K562 (cell line): ENCODE results near the gene PNP. TPM values are rescaled to one million over a fixed set of nuclear protein-coding genes. Genes with fewer than 3 reads are reported as not detected.

Source experiments
- ARID2 ChIP-seq: fragments of 450-650 bp; IDR thresholded peaks from 2 replicates; pipeline ENCODE4 v1.6.1; 2017; ENCODE audit warnings: antibody characterized with exemption, mild to moderate bottlenecking
- C11orf30 ChIP-seq: fragments of 450-650 bp; IDR thresholded peaks from 2 replicates; pipeline ENCODE4 v1.6.1; 2016; ENCODE audit warnings: low read depth, mild to moderate bottlenecking
- CBX5 ChIP-seq: IDR thresholded peaks from 2 replicates; pipeline ENCODE4 v1.6.1; 2014; ENCODE audit warnings: low read depth, borderline replicate concordance
- CHCHD3 ChIP-seq: fragments of 250-450 bp; sonication (Bioruptor Pico); IDR thresholded peaks from 2 replicates; pipeline ENCODE4 v2.1.2; 2022; ENCODE audit warnings: mild to moderate bottlenecking
- CTBP1 ChIP-seq: fragments of 450-650 bp; IDR thresholded peaks from 2 replicates; pipeline ENCODE4 v1.6.1; 2016; ENCODE audit warnings: borderline replicate concordance
- DMBX1 ChIP-seq: fragments of 250-450 bp; sonication (Bioruptor Pico); IDR thresholded peaks from 2 replicates; pipeline ENCODE4 v1.8.0; 2022; ENCODE audit warnings: inconsistent platforms, mild to moderate bottlenecking, moderate library complexity, borderline replicate concordance
- DNMT1 ChIP-seq: fragments of 450-650 bp; IDR thresholded peaks from 2 replicates; pipeline ENCODE4 v1.6.1; 2016; ENCODE audit warnings: antibody characterized with exemption, mild to moderate bottlenecking
- ERF ChIP-seq: fragments of 450-650 bp; formaldehyde crosslinking; IDR thresholded peaks from 2 replicates; pipeline ENCODE4 v1.4.0; 2020; ENCODE audit warnings: mild to moderate bottlenecking, mixed read lengths
- ETS2 ChIP-seq: IDR thresholded peaks from 2 replicates; pipeline ENCODE4 v1.6.1; 2016; ENCODE audit warnings: borderline replicate concordance, missing genetic modification characterization, mild to moderate bottlenecking, moderate library complexity, missing compliant biosample characterization; ENCODE audit not compliant: poor library complexity, severe bottlenecking
- HNRNPH1 ChIP-seq: fragments of 200-400 bp; formaldehyde crosslinking; optimal IDR thresholded peaks from 2 replicates; pipeline ENCODE3; 2017; ENCODE audit warnings: low read depth, mild to moderate bottlenecking, low read length, moderate library complexity
- KDM4B ChIP-seq, 2 experiments: fragments of 450-650 bp in 1 of 2; sonication (generic) in 1 of 2; IDR thresholded peaks; 2 replicates each; pipeline ENCODE4 v1.6.1; 2016 to 2017; ENCODE audit warnings: borderline replicate concordance in 2 of 2, antibody characterized with exemption in 1 of 2, low read depth in 1 of 2, mild to moderate bottlenecking in 1 of 2
- NONO ChIP-seq, 2 experiments: fragments of 200-400 bp in 1 of 2; fragments of 450-650 bp in 1 of 2; formaldehyde crosslinking in 1 of 2; IDR thresholded peaks; 2 replicates each; pipeline ENCODE4 v1.6.1; 2017; ENCODE audit warnings: low read depth in 2 of 2, mild to moderate bottlenecking in 2 of 2, moderate library complexity in 2 of 2, low read length in 1 of 2
- NR2F6 ChIP-seq: fragments of 450-650 bp; formaldehyde crosslinking; IDR thresholded peaks from 2 replicates; pipeline ENCODE4 v1.4.0; 2020; ENCODE audit warnings: mild to moderate bottlenecking
- RAD21 ChIP-seq, 2 experiments: fragments of 250-450 bp in 1 of 2; fragments of 450-650 bp in 1 of 2; sonication (Bioruptor Pico) in 1 of 2; formaldehyde crosslinking in 1 of 2; IDR thresholded peaks in 1 of 2; conservative IDR thresholded peaks in 1 of 2; 2 replicates each; pipeline versions ENCODE4 v1.4.0 to v1.8.0; 2020 to 2022; ENCODE audit warnings: mild to moderate bottlenecking in 2 of 2, moderate library complexity in 1 of 2
- RCOR1 ChIP-seq, 2 experiments: IDR thresholded peaks; 2 replicates each; pipeline ENCODE4 v1.6.1; 2012; ENCODE audit warnings: low read depth in 2 of 2, low read length in 2 of 2, borderline replicate concordance in 1 of 2, improper control_type of control experiment in 1 of 2
- RHOXF2B ChIP-seq: fragments of 250-450 bp; sonication (Bioruptor Pico); conservative IDR thresholded peaks from 2 replicates; pipeline ENCODE4 v1.5.1; 2021
- ZNF134 ChIP-seq: fragments of 250-450 bp; sonication (Bioruptor Pico); conservative IDR thresholded peaks from 2 replicates; pipeline ENCODE4 v1.4.0; 2020
- ZNF311 ChIP-seq: fragments of 250-450 bp; sonication (Bioruptor Pico); IDR thresholded peaks from 2 replicates; pipeline ENCODE4 v1.4.0; 2020; ENCODE audit warnings: mild to moderate bottlenecking, moderate library complexity
- ZNF589 ChIP-seq: fragments of 200-800 bp; sonication (Bioruptor generic); IDR thresholded peaks from 2 replicates; pipeline ENCODE4 v1.6.1; 2016; ENCODE audit warnings: low read depth, missing genetic modification characterization, missing compliant biosample characterization
- ZSCAN32 ChIP-seq: fragments of 450-650 bp; formaldehyde crosslinking; IDR thresholded peaks from 2 replicates; pipeline ENCODE4 v1.4.0; 2020; ENCODE audit warnings: mild to moderate bottlenecking, moderate library complexity
- ZZZ3 ChIP-seq: fragments of 450-650 bp; IDR thresholded peaks from 2 replicates; pipeline ENCODE4 v1.6.1; 2016; ENCODE audit warnings: antibody characterized with exemption, mild to moderate bottlenecking, moderate library complexity
- polyA plus RNA-seq, 8 experiments: library from polyadenylated mRNA; depleted of rRNA in 4 of 8; stranded (reverse) in 5 of 8; unstranded in 3 of 8; fragments of >200 nt; fragmentation: Nextera tagmentation in 2 of 8; fragmentation: Illumina TruSeq in 1 of 8; extraction: Ambion mirVana in 2 of 8; extraction: Trizol in 1 of 8; gene quantifications; 2 replicates each; pipeline versions ENCODE4 v1.2.1 to v1.2.3, GENCODE V29; 2011 to 2014; ENCODE audit warnings: inconsistent platforms in 1 of 8, missing spikeins in 1 of 8
- total RNA-seq, 7 experiments: library from RNA; depleted of rRNA in 6 of 7; stranded (reverse); fragments of >200 nt in 6 of 7; fragmentation: Illumina TruSeq in 2 of 7; extraction: Trizol in 2 of 7; gene quantifications; 2 replicates each; pipeline versions ENCODE4 v1.2.1 to v1.2.3, GENCODE V29; 2011 to 2021; ENCODE audit warnings: low replicate concordance in 1 of 7
- TF ChIP-seq, protein P1 (sequence below): fragments of 250-450 bp; sonication (Bioruptor Pico); IDR thresholded peaks from 2 replicates; pipeline ENCODE4 v1.5.0; 2021; ENCODE audit warnings: mild to moderate bottlenecking, borderline replicate concordance
- TF ChIP-seq, protein P2 (sequence below), 2 experiments: fragments of 200-800 bp in 1 of 2; sonication (Bioruptor generic) in 1 of 2; sonication (generic) in 1 of 2; formaldehyde crosslinking in 1 of 2; IDR thresholded peaks in 1 of 2; conservative IDR thresholded peaks in 1 of 2; 2 replicates each; pipeline versions ENCODE4 v1.5.0 to v1.6.1; 2016 to 2020; ENCODE audit warnings: missing compliant biosample characterization in 1 of 2, missing genetic modification characterization in 1 of 2, missing genetic modification reagents in 1 of 2
- TF ChIP-seq, protein P3 (sequence below): fragments of 450-650 bp; IDR thresholded peaks from 2 replicates; pipeline ENCODE4 v1.6.1; 2017; ENCODE audit warnings: mild to moderate bottlenecking, moderate library complexity

The PNP gene
- total and polyA plus RNA-seq, 9 of the 15 experiments (the other 6 are each of a cell fraction or from before 2014, with no cell fraction given) = 92.5 to 288 (median 137) TPM

DNA sequence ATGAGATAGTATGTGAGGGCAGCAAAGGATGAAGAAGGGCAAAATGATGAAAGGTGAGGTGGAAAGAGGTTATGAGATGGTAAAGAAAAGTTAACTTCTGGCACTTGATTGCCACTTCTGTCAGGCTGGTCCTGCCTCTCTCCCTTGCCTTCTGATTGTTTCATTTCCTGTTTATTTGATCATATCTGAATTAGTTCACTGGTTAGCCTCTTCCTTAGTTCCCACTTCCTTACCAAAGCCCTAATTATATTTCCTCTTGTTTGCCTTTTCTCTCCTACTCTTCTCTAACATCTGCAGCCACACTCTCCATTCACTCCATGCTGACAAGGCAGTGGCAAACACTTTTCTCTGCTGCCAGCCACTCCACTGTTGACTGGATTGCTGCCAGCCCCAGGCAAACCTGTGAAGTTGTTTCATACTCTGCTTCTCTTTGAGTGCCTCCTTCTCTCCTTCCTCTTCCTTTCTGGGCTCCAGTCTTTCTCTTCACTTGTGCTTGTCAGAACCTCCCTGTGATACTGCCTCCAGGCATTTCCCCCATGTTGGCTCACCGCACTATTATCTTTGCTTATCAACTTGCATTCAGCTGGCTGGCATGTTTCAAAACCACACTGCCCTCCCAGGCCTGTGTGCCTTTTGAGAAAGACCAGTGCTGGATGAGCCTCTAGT lies 8.1 kb downstream of the PNP start (continued):
- no peak for TF ChIP-seq ETS2 (tag)
- TF ChIP-seq, protein P1, sequence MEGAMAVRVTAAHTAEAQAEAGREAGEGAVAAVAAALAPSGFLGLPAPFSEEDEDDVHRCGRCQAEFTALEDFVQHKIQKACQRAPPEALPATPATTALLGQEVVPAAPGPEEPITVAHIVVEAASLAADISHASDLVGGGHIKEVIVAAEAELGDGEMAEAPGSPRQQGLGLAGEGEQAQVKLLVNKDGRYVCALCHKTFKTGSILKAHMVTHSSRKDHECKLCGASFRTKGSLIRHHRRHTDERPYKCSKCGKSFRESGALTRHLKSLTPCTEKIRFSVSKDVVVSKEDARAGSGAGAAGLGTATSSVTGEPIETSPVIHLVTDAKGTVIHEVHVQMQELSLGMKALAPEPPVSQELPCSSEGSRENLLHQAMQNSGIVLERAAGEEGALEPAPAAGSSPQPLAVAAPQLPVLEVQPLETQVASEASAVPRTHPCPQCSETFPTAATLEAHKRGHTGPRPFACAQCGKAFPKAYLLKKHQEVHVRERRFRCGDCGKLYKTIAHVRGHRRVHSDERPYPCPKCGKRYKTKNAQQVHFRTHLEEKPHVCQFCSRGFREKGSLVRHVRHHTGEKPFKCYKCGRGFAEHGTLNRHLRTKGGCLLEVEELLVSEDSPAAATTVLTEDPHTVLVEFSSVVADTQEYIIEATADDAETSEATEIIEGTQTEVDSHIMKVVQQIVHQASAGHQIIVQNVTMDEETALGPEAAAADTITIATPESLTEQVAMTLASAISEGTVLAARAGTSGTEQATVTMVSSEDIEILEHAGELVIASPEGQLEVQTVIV (CRISPR knock-in tag) = no peak
- no peak for TF ChIP-seq CBX5
- TF ChIP-seq ZNF311 (CRISPR knock-in tag) = no peak
- TF ChIP-seq NONO (IDR thresholded peaks at IDR 0.05; ENCODE audit: low read depth in 2 of 2, low read length in 1 of 2) = no peak
- no peak for TF ChIP-seq ARID2
- TF ChIP-seq ZNF134 (CRISPR knock-in tag) = no peak
- TF ChIP-seq, protein P2, sequence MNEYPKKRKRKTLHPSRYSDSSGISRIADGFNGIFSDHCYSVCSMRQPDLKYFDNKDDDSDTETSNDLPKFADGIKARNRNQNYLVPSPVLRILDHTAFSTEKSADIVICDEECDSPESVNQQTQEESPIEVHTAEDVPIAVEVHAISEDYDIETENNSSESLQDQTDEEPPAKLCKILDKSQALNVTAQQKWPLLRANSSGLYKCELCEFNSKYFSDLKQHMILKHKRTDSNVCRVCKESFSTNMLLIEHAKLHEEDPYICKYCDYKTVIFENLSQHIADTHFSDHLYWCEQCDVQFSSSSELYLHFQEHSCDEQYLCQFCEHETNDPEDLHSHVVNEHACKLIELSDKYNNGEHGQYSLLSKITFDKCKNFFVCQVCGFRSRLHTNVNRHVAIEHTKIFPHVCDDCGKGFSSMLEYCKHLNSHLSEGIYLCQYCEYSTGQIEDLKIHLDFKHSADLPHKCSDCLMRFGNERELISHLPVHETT (CRISPR knock-in tag; conservative IDR thresholded peaks at IDR 0.05 in 1 of 2, IDR thresholded peaks at IDR 0.05 in 1 of 2) = 0 out of 4 replicates have a peak, but pooled peaks of 1 of the 2 experiments have one; percentile 23
- no peak for TF ChIP-seq DNMT1
- TF ChIP-seq, protein P3, sequence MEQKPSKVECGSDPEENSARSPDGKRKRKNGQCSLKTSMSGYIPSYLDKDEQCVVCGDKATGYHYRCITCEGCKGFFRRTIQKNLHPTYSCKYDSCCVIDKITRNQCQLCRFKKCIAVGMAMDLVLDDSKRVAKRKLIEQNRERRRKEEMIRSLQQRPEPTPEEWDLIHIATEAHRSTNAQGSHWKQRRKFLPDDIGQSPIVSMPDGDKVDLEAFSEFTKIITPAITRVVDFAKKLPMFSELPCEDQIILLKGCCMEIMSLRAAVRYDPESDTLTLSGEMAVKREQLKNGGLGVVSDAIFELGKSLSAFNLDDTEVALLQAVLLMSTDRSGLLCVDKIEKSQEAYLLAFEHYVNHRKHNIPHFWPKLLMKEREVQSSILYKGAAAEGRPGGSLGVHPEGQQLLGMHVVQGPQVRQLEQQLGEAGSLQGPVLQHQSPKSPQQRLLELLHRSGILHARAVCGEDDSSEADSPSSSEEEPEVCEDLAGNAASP = no peak
- no peak for TF ChIP-seq HNRNPH1
- TF ChIP-seq ZNF589 (CRISPR knock-in tag) = peak; percentile 65
- no peak for TF ChIP-seq KDM4B (IDR thresholded peaks at IDR 0.05; ENCODE audit: borderline replicate concordance in 2 of 2, low read depth in 1 of 2)
- 0 out of 2 replicates have a peak, but pooled peaks have one; percentile 15 for TF ChIP-seq CTBP1
- TF ChIP-seq CHCHD3 (CRISPR knock-in tag) = no peak
- TF ChIP-seq ERF = no peak
- no peak for TF ChIP-seq ZSCAN32 (CRISPR knock-in tag)
- TF ChIP-seq NR2F6 (CRISPR knock-in tag) = no peak
- TF ChIP-seq ZZZ3 = no peak
- TF ChIP-seq RHOXF2B (CRISPR knock-in tag) = no peak
- no peak for TF ChIP-seq C11orf30
- TF ChIP-seq DMBX1 (CRISPR knock-in tag) = no peak
- 0 out of 4 replicates have a peak, but pooled peaks of 1 of the 2 experiments have one; percentile 32 for TF ChIP-seq RCOR1 (IDR thresholded peaks at IDR 0.05; ENCODE audit: borderline replicate concordance in 1 of 2, low read depth in 2 of 2, low read length in 2 of 2)
- TF ChIP-seq RAD21 (CRISPR knock-in tag; conservative IDR thresholded peaks at IDR 0.05 in 1 of 2, IDR thresholded peaks at IDR 0.05 in 1 of 2) = peak in 1 of 2 experiments; percentile 23; a peak in 1 of 4 replicates
